Dedifferentiated amniotic fluid mesenchymal stem cell (primary cell): ENCODE data around the gene BOD1L2.

Experiments
- DNase-seq: peaks from one replicate; pipeline ENCODE4 v3.0.0-alpha.2; 2016; ENCODE audit errors: extremely low spot score

Gene BOD1L2

DNA sequence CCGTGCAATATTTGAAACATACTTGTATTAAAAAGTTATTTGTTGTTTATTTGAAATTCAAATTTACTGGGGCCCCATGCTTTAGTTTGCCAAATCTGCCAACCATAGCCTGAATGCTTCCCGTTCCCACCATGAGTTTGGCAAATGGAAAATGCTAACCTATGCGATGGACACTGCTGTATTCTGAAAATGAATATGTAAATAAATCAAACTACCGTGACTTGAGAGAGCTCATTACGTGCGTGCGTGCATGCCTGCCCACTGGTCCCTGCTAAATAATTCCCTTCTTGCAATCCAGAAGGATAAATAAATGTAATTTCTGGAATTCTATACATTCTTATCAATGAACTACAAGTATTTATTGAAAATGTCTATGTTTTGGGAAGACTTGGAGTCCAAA lies 3.2 kb downstream of the BOD1L2 start:
- no peak for DNase-seq

DNA sequence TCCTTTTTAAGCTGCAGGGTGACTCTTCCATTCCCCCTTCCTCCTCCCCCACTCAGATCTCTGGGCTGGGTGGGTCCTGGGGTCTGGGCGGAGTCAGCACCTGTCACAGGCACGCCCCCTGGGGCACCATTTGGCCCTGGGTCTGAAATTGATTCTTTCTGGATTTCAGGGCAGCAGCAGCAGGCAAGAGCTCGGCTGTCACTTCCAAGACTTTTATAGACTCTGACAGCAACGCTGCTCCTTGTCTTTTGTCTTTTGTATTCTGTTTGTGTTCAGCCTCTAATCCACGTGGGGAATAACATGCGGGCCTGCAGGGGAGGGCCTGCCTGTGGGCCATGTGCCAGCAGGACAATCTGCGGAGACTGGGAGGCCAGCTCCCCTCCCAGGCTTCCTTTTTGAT lies 3.9 kb downstream of the BOD1L2 start:
- DNase-seq = no peak

DNA sequence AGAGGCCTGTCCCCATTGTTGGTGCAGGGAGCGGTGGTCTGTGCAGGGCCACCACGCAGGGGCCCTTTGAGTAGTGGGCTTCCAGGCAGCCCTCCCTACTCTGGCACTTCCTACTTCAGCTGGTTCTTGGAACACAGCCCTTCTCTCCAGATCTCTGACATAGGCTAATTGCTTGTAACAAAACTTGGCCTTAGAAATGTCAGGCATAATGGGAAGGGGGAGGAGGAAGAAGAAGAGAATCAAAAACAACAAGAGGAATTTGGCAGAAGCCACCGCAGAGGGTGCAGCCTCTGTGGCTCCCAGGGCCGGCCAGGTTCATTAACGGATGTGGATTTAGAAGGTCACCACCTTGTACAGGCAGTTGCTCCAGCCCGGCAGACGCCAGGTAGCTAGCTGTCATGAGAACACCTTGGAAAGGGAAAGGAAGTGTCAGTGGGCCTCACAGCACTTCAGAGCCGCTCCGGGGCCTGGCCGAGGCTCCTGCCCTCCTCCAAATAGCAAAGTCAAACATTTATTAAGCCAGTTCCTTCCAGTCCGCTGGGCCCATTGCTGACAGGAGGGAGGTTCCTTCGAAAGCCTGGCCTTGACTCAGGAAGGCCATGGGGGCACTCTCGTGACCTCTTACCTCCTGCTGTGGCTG lies 7.4 kb downstream of the BOD1L2 start:
- DNase-seq = no peak

DNA sequence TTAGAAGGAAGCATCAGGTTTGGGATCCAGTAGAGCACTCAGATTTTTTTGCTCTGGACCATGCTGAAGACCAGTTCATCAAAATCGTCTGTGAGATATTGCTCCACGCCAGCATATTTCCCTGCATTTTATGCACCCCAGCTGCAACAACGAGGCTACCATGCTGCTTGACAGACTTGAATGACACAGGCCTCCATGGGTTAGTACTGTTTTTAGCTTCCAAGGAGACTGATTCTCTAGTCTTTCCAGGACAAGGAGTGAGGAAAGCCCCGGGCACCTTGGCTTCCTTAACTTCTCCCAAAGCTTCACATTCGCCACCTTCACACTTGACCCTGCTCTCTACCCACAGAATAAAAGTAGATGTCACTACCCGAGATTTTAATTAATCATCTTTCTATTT lies 17.5 kb downstream of the BOD1L2 start:
- no peak for DNase-seq

DNA sequence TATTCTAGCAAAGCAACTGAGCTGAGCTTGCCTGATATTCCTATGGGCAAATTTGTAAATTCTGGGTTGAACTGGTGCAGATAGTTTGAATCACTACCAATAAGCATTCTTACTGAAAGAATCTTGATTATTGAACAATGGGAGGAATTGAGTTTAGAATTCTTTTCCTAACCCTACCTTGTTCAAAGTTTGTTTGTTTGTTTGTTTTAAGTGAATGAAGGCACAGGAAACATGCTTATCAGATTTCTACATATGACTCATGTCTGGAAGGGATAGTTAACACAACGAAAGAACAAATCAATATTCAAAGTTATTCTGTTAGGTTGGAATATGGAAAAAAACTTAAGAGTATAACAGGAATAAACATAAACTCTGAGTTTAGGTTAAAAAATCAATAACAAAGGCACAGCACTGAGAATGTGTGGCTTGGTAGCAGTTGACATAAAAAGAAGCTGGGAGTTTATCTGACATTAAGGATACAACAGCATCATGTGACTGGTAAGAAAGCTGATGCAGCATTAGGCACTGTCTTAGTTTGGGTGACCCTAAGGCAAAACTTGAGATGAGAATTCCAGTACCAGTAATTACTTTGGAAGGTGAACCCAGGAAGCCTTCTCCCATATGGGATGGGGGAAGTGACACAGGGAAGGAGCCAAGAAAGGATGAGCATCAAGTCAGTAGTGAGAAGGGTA lies 20.9 kb downstream of the BOD1L2 start:
- no peak for DNase-seq

DNA sequence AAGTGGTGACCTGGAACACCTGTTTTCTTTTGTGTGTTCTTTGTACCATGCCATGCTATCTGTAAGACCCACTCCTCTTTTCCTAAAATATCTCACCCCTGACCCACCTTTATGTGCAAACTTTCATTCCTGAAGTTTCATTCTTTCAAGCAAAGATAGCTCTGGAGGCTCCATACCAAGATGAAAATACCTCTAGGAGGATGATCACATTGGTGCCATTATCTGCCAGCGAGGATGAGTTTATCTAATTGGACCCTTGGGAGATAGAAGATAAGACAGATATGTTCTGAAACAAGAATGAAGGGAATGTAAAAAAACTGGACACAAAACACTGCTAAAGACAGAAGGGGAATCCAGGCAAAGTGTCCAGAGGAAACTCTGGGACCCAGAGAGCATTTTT lies 24.1 kb downstream of the BOD1L2 start:
- no peak for DNase-seq

DNA sequence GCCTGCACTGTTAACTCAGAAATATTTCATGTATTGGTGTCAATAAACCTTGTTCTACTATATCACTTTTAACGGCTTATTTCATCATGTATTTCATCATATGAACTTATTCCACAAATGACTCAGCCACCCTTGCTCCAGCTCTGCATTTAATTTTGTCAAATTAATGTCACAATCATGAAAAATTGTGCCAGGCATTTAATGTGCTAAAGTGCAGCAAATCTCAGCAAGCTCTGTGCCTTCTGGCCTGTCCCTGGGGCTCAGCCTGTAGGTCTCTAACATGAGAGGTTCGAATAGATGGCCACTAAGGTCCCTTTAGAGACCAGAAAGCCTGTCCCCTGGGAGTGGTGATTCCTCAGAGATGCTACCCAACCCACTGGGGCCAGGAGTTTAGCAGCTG lies 28.6 kb downstream of the BOD1L2 start:
- no peak for DNase-seq

DNA sequence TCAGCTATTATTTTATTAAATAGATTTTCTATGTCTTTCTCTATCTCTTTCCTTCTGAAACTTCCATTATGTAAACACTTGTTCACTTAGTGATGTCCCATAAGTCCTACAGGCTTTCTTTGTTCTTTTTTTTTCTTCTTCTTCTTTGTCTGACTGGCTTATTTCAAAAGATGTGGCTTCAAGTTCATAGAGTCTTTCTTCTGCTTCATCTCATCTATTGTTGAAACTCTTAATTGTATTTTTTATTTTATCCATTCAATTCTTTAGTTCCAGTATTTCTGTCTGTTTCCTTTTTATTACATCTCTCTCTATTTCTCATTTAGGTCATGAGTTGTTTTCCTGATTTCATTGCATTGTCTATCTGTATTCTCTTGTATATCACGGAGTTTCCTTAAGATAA lies 38.5 kb downstream of the BOD1L2 start:
- DNase-seq = no peak

DNA sequence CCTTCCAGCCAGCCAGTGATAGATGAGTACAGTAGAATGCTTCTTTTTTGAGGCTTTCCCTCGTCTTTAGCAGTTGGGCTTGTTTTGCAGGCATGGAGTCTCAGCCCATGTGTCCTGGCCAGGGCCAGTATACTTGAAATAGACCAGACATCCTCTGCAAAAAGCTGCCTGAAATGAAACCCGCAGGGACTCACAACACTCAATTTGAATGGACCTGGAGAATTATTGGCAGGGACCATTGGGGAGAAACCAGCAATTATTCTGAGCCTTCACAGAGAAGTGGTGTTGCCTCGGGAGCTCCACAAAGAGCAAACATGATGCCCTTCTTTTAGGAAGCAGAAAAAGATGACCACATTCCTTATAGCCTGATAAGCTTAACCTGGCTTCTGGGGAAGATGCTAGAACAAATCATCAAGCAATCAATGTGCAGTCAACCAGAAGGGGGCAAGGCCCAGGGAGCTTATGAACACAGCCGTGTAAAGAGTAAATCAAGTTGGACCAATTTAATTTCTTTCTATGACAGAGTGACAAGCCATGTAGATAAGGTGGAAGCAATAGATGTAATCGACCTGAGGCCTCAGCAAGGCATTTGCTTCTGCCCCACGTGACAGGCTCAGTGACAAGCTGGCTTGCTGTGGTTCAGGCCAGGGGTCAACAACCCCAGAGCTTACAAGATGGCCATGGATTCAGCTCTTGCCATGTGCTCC lies 42.1 kb downstream of the BOD1L2 start:
- no peak for DNase-seq

DNA sequence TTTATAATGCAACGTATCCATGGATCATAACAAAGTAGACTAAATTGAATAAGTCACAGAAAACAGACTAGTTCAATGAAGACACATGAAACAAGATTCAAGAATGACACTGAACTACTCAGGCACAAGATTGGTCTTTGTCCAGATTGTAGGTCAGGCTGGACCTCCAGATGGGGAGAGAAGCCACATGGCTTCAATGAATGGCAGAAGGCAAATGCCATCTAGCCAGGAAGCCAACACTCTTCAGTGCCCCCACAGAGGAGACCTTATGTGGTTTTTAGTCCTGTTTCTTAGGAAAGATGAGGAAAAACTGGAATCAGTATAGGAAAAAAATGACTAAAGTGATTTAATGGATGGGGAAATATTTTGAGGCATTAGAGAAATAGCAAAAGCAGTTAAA lies 43.1 kb downstream of the BOD1L2 start:
- DNase-seq = no peak

DNA sequence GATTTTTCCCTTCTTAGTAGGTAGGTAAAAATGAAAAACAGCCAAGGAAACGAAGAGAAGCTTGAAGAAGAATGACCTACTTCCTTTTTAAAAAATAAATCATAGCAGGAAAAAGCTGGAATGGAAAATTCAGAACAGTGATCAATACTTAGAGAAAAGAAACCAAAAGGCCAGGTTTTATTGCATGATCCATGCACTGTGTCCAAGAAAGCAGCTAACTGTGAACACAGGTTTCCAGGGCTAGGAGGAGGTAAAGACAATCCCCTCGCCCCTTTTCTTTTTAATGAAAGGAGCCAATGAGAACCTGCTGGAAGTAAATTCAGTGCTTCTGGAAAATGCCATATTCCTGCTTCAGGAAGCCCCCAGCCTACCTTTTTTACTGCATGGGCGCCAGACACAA lies 47.2 kb downstream of the BOD1L2 start:
- no peak for DNase-seq

DNA sequence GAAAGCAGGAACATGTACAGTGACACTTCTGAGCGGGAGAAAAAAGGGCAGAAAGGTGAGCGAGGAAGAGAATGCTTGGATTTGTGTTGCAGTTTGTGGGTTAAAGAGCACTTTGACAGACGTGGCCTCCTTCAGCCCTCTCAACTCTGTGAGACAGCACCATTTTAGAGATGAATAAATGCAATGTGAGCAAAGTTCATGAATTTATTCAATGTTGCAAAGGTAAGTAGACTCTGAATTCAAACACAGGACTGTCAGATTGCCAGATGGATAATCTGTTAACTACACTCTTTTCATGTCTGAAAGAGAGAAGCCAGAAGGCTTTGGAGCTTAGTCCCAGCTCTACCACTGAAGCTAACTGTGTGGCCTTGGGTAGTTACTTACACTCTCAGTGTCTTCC lies 47.7 kb downstream of the BOD1L2 start:
- no peak for DNase-seq

DNA sequence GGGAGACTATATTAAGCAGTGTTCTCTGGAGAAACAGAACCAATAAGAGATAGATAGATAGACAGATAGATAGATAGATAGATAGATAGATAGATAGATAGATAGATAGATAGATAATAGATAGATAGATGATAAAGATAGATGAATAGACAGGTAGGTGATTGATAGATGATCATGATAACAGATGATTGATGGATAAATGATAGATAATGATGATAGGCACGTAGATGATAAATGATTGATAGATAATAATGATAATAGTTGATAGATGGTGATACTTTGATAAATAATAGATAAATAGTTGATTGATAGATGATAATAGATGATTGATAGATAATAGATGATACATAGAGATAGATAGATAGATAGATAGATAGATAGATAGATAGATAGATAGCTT lies 48.5 kb downstream of the BOD1L2 start:
- DNase-seq = no peak

DNA sequence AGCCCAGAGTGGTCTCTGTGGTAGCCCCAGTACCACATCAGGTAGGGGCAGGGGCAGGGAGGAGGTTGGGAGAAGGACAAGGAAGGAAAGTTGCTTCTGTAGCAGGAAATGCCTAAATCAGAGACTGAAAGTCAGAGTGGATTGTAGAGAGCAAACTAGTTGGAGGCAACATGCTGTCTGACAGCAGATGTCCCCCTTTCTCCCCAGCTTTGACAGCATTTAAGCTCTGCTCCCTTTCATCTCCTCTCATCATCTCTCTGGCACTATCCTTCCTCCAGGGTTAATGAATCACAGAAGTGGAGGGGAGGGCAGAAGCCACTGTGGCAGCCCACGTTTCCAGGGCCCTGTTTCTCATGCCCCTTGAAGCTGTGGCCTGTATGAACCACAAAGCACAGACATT lies 50.4 kb downstream of the BOD1L2 start:
- DNase-seq = no peak

DNA sequence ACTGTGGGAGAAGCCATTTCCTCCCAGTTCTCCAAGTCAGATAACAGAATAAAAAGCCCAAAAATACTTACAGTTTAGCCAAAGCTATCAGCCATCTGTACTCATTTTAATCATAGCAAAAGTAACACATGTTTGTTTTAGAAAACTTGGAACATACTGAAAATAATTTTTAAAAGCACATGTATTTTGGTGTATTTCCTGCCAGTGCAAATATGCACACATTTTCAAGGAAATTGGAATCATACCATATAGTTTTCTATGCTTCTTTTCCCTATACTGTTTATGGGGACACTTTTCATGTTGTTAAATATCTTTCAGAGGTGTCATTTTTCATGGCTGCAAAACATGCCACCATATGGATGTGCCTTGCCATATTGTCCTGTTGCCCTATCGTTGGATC lies 51.2 kb downstream of the BOD1L2 start:
- no peak for DNase-seq
